CD14-positive monocyte (primary cell): ENCODE measurements around the gene PDE4C. TPM values are rescaled to one million over a fixed set of nuclear protein-coding genes. Genes with fewer than 3 reads are reported as not detected.

ENCODE experiments used
- DNase-seq, 3 donors: peaks; one replicate each; pipeline ENCODE4 v3.0.0-alpha.2; 2011 to 2022
- H2AFZ ChIP-seq: 2 replicates; pipeline ENCODE4 v1.6.0; 2012; ENCODE audit warnings: mild to moderate bottlenecking, low read depth, low read length, inconsistent platforms; ENCODE audit not compliant: insufficient read depth, poor library complexity, severe bottlenecking
- H3K27ac ChIP-seq, 2 donors: 1 replicate in 1 of 2; 2 replicates in 1 of 2; pipeline ENCODE4 v1.5.1; 2012 to 2013; ENCODE audit warnings: low read length in 2 of 2, control low read depth in 1 of 2, inconsistent platforms in 1 of 2, low read depth in 1 of 2, mild to moderate bottlenecking in 1 of 2
- H3K27me3 ChIP-seq, 2 donors: one replicate each; pipeline versions ENCODE4 v1.6.0 to v1.6.1; 2011 to 2013; ENCODE audit warnings: low read length in 2 of 2; ENCODE audit not compliant: control insufficient read depth in 2 of 2, insufficient read depth in 2 of 2
- H3K36me3 ChIP-seq, 2 donors: replicated peaks in 1 of 2; 1 replicate in 1 of 2; 2 replicates in 1 of 2; pipeline versions ENCODE4 v1.5.1 to v1.6.1; 2012 to 2013; ENCODE audit warnings: low read length in 2 of 2, control low read depth in 1 of 2, inconsistent platforms in 1 of 2, mild to moderate bottlenecking in 1 of 2; ENCODE audit not compliant: insufficient read depth in 2 of 2, control insufficient read depth in 1 of 2
- H3K4me1 ChIP-seq, 2 donors: 1 replicate in 1 of 2; 2 replicates in 1 of 2; pipeline versions ENCODE4 v1.5.1 to v1.6.1; 2012 to 2013; ENCODE audit warnings: low read length in 2 of 2, control low read depth in 1 of 2, inconsistent platforms in 1 of 2, mild to moderate bottlenecking in 1 of 2, moderate library complexity in 1 of 2; ENCODE audit not compliant: insufficient read depth in 2 of 2, control insufficient read depth in 1 of 2
- H3K4me2 ChIP-seq: replicated peaks from 2 replicates; pipeline ENCODE3; 2012; ENCODE audit warnings: low read length, moderate library complexity, mild to moderate bottlenecking; ENCODE audit not compliant: poor library complexity, severe bottlenecking; ENCODE audit errors: extremely low read depth
- H3K4me3 ChIP-seq, 3 experiments: fragments of 200-600 bp in 1 of 3; sonication (generic) in 1 of 3; replicated peaks in 1 of 3; 1 replicate in 2 of 3; 2 replicates in 1 of 3; pipeline ENCODE4 v1.5.1; 2011 to 2013; ENCODE audit warnings: low read length in 3 of 3, mild to moderate bottlenecking in 3 of 3, control low read depth in 2 of 3, low read depth in 2 of 3, inconsistent platforms in 1 of 3, moderate library complexity in 1 of 3
- H3K79me2 ChIP-seq: 2 replicates; pipeline ENCODE4 v1.6.0; 2012; ENCODE audit warnings: mild to moderate bottlenecking, control low read depth, inconsistent platforms, low read length, moderate library complexity; ENCODE audit not compliant: insufficient read depth
- H3K9ac ChIP-seq: 2 replicates; pipeline ENCODE4 v1.6.0; 2017; ENCODE audit warnings: low read length, mild to moderate bottlenecking; ENCODE audit not compliant: insufficient read depth, poor library complexity, severe bottlenecking
- H3K9me3 ChIP-seq, 2 donors: replicated peaks in 1 of 2; 1 replicate in 1 of 2; 2 replicates in 1 of 2; pipeline versions ENCODE4 v1.5.1 to v1.6.1; 2012 to 2013; ENCODE audit warnings: low read length in 2 of 2, control low read depth in 1 of 2; ENCODE audit not compliant: control insufficient read depth in 1 of 2, insufficient read depth in 1 of 2
- H4K20me1 ChIP-seq: 2 replicates; pipeline ENCODE4 v1.6.0; 2012; ENCODE audit warnings: mild to moderate bottlenecking, low read length, control low read depth, moderate library complexity; ENCODE audit not compliant: insufficient read depth
- H3K27ac Mint-ChIP-seq, 7 donors: one replicate each; pipeline ENCODE4 v1.8.0; 2020; ENCODE audit warnings: mild to moderate bottlenecking in 7 of 7, mixed read lengths in 7 of 7, moderate library complexity in 6 of 7, inconsistent platforms in 2 of 7
- H3K27me3 Mint-ChIP-seq, 3 donors: one replicate each; pipeline ENCODE4 v1.8.0; 2021 to 2022; ENCODE audit warnings: low read depth in 3 of 3, mild to moderate bottlenecking in 3 of 3, mixed read lengths in 3 of 3, moderate library complexity in 3 of 3, inconsistent platforms in 1 of 3
- H3K36me3 Mint-ChIP-seq, 2 donors: one replicate each; pipeline ENCODE4 v1.8.0; 2020; ENCODE audit warnings: mixed read lengths in 2 of 2, inconsistent platforms in 1 of 2, mild to moderate bottlenecking in 1 of 2
- H3K4me1 Mint-ChIP-seq: one replicate; pipeline ENCODE4 v1.8.0; 2020; ENCODE audit warnings: mild to moderate bottlenecking, mixed read lengths
- H3K4me3 Mint-ChIP-seq, 2 donors: one replicate each; pipeline ENCODE4 v1.8.0; 2020; ENCODE audit warnings: mild to moderate bottlenecking in 2 of 2, mixed read lengths in 2 of 2, moderate library complexity in 1 of 2
- H3K9me3 Mint-ChIP-seq, 7 donors: one replicate each; pipeline ENCODE4 v1.8.0; 2020 to 2022; ENCODE audit warnings: mixed read lengths in 7 of 7, mild to moderate bottlenecking in 6 of 7, moderate library complexity in 6 of 7, inconsistent platforms in 2 of 7
- WGBS: methylation state at CpG from one replicate; pipeline ENCODE4 v1.1.5; 2013; ENCODE audit warnings: missing lambda C conversion rate; ENCODE audit not compliant: insufficient coverage; 5-methylcytosine and 5-hydroxymethylcytosine counted together
- intact Hi-C, 2 donors: fragments of 100-400 bp; cut with micrococcal nuclease; formaldehyde crosslinking; loops; one replicate each; pipeline versions ENCODE4 v1.15.0 to v1.15.1; 2023
- polyA plus RNA-seq, 3 donors: library from polyadenylated mRNA; depleted of rRNA in 1 of 3; unstranded in 2 of 3; stranded (reverse) in 1 of 3; fragments of 300-500 nt in 2 of 3; fragments of >200 nt in 1 of 3; fragmentation: Illumina TruSeq in 2 of 3; gene quantifications; 1 replicate in 2 of 3; 2 replicates in 1 of 3; pipeline ENCODE4 v1.2.3, GENCODE V29; 2012 to 2021
- TF ChIP-seq, protein P1 (sequence below): fragments of 200-600 bp; IDR thresholded peaks from one replicate; pipeline ENCODE4 v1.8.0; 2022; ENCODE audit warnings: antibody characterized with exemption, mild to moderate bottlenecking

PDE4C gene
- polyA plus RNA-seq, 3 donors, result not detected

DNA sequence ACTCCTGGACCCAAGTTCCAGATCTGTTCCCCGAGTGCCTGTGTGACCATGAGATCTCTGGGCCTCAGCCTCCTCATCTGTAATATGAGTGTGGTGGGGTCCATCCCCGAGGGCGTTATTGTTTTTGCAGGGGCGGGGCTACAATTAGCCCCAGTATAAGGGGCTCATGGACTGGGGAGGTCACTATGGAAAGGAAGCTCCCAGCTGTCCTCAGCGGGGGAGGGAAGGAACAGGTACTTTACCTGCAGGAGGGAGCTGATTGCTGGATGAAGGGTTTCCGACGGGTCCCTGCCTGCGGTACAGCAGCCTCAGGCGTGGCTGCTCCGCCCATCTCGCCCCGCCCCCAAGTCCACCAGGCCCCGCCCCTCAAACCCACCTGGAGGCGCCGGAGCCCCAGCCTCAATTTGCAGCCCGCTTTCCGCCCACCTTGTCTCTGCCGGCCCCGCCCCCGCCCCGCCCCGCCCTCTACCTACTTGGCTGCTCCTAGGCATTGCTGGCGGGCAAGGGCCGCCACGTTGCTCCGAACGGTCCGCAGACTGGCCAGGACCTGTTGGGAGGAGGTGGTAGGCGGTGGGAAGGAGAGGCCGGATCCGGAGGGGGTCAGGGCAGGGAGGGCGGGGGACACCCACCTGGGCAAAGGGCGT, 5.5 kb downstream of the PDE4C start:
- peaks cover 9 to 28% of the 10 kb centered on the region in 2 donors for H3K27me3 ChIP-seq

DNA sequence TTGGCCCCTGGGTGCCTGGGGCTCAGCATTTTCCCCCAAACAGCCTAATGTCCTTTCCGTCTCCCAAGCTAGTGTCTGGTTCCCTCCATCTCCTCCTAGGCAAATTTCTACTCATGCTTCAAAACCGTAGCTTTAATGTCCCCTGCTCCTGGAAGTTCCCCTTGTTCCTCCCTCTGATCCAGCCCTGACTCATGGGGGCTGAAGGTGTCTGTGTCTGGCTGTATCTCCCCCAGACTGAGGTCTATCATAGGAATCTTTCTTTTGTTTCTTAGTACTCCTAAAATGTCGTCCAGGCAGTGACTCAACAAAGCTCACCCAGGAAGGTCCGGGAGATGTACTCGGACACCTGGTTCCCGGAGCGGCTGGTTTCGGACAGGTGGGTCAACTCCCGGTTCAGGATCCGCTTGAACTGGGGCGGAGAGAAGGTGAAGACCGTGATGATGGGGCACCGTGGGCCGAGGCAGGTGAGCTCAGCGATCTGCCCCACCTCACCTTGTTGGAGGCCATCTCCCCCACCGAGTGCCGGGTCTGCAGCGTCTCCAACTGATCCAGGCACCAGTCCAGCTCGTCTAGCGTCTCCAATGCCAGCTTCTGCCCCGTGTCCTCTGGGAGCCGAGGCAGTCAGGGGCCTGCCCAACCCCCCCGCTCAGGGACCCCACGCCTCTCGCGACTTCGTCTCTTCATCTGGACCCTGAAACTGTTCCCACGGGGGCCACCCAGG, 6.2 kb downstream of the PDE4C start:
- H3K4me1 Mint-ChIP-seq, result peaks cover 15% of the 10 kb centered on the region
- peaks cover 0 to 4% of the 10 kb centered on the region in 2 donors for H3K9me3 ChIP-seq
- no peaks in the 10 kb centered on the region for H3K36me3 ChIP-seq
- H2AFZ ChIP-seq, result no peak overlapping the region
- no peaks in the 10 kb centered on the region for H3K79me2 ChIP-seq
- H3K4me2 ChIP-seq, result no peak overlapping the region
- H3K9ac ChIP-seq, result no peak overlapping the region
- 76% methylated on average over 26 of the region's 28 CpGs for WGBS
- H3K36me3 Mint-ChIP-seq, result peaks cover 0 to 4% of the 10 kb centered on the region in 2 donors
- H3K4me3 Mint-ChIP-seq, result peak overlapping the region in 1 of 2 donors; percentile 63
- no peak overlapping the region for H3K4me3 ChIP-seq
- no peaks in the 10 kb centered on the region for H4K20me1 ChIP-seq
- intact Hi-C loops, result no loop called here
- H3K9me3 Mint-ChIP-seq, result peaks cover 0 to 10% (median 3%) of the 10 kb centered on the region in 7 donors
- no peak for DNase-seq
- H3K27me3 ChIP-seq, result peaks cover 2 to 21% of the 10 kb centered on the region in 2 donors
- H3K27ac Mint-ChIP-seq, result peak overlapping the region in 2 of 7 donors; percentile 43 to 68
- H3K4me1 ChIP-seq, result peaks cover 13 to 16% of the 10 kb centered on the region in 2 donors
- H3K27me3 Mint-ChIP-seq, result peaks cover 30 to 47% (median 45%) of the 10 kb centered on the region in 3 donors
- TF ChIP-seq, protein P1, sequence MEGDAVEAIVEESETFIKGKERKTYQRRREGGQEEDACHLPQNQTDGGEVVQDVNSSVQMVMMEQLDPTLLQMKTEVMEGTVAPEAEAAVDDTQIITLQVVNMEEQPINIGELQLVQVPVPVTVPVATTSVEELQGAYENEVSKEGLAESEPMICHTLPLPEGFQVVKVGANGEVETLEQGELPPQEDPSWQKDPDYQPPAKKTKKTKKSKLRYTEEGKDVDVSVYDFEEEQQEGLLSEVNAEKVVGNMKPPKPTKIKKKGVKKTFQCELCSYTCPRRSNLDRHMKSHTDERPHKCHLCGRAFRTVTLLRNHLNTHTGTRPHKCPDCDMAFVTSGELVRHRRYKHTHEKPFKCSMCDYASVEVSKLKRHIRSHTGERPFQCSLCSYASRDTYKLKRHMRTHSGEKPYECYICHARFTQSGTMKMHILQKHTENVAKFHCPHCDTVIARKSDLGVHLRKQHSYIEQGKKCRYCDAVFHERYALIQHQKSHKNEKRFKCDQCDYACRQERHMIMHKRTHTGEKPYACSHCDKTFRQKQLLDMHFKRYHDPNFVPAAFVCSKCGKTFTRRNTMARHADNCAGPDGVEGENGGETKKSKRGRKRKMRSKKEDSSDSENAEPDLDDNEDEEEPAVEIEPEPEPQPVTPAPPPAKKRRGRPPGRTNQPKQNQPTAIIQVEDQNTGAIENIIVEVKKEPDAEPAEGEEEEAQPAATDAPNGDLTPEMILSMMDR, result no peak
- no peak overlapping the region for H3K27ac ChIP-seq

More for the DNA sequence above, 5.5 kb downstream of the PDE4C start:
- Mint-ChIP-seq H3K27ac (peak overlapping the region in 2 of 7 donors; percentile 43 to 68), H3K36me3 (peaks cover 0 to 4% of the 10 kb centered on the region in 2 donors), H3K9me3 (peaks cover 0 to 13% (median 7%) of the 10 kb centered on the region in 7 donors), H3K4me3 (peak overlapping the region in 1 of 2 donors; percentile 63), H3K4me1 (peaks cover 21% of the 10 kb centered on the region), H3K27me3 (peaks cover 37 to 54% (median 51%) of the 10 kb centered on the region in 3 donors)
- Histone ChIP-seq H3K36me3 (no peaks in the 10 kb centered on the region), H3K9me3 (peaks cover 2 to 4% of the 10 kb centered on the region in 2 donors), H3K79me2 (no peaks in the 10 kb centered on the region), H4K20me1 (no peaks in the 10 kb centered on the region), H3K4me2 (no peak overlapping the region), H3K27ac (no peak overlapping the region), H3K4me3 (no peak overlapping the region), H3K9ac (no peak overlapping the region), H3K4me1 (peaks cover 14 to 22% of the 10 kb centered on the region in 2 donors), H2AFZ (no peak overlapping the region)
- TF ChIP-seq, protein P1, result no peak
- intact Hi-C loops, result no loop called here
- DNase-seq, result no peak
- WGBS, result 31% methylated on average over 6 of the region's 33 CpGs
